Cardiac muscle cell (in vitro differentiated cells and primary cell): ENCODE measurements around the gene EFNA4. TPM values are rescaled to one million over a fixed set of nuclear protein-coding genes. Genes with fewer than 3 reads are reported as not detected.

Source experiments
- DNase-seq, 2 donors: peaks; one replicate each; pipeline versions ENCODE4 v3.0.0 to v3.0.0-alpha.2; 2010 to 2017; ENCODE audit warnings: low read depth in 1 of 2, low spot score in 1 of 2
- H3K27ac ChIP-seq: fragments of 200-600 bp; sonication (generic); 2 replicates; pipeline ENCODE4 v1.5.1; 2016
- H3K27me3 ChIP-seq: fragments of 200-600 bp; sonication (generic); 2 replicates; pipeline ENCODE4 v1.6.0; 2016; ENCODE audit warnings: control low read depth
- H3K36me3 ChIP-seq: fragments of 200-600 bp; sonication (generic); 2 replicates; pipeline ENCODE4 v1.5.1; 2016; ENCODE audit warnings: control low read depth
- H3K4me1 ChIP-seq: fragments of 200-600 bp; sonication (generic); 2 replicates; pipeline ENCODE4 v1.8.1; 2017; ENCODE audit warnings: low read depth, mild to moderate bottlenecking, mixed run types
- H3K4me3 ChIP-seq: fragments of 200-600 bp; sonication (generic); 2 replicates; pipeline ENCODE4 v1.5.1; 2016; ENCODE audit warnings: mild to moderate bottlenecking
- H3K9me3 ChIP-seq: fragments of 200-600 bp; sonication (generic); 2 replicates; pipeline ENCODE4 v1.5.1; 2017; ENCODE audit warnings: low read depth, mild to moderate bottlenecking, control low read depth
- CTCF ChIP-seq: IDR thresholded peaks from 2 replicates; pipeline ENCODE4 v1.5.1; 2012; ENCODE audit warnings: low read depth, mild to moderate bottlenecking, low read length
- polyA plus RNA-seq: library from polyadenylated mRNA; unstranded; fragments of >200 nt; fragmentation: Nextera tagmentation; extraction: Ambion mirVana; gene quantifications from 2 replicates; pipeline ENCODE4 v1.2.1, GENCODE V29; 2016
- total RNA-seq: library from RNA; depleted of rRNA; stranded (reverse); fragments of >200 nt; gene quantifications from 2 replicates; pipeline ENCODE4 v1.2.3, GENCODE V29; 2016

Gene EFNA4
- total and polyA plus RNA-seq, 2 experiments from 2014 or later, result 29.2 to 29.6 TPM

GRCh38 chr1:155029513-155030242 is 33.9 kb upstream of the EFNA4 start:
- H3K4me1 ChIP-seq, result no peaks in the 10 kb centered on the region
- no peaks in the 10 kb centered on the region for H3K27me3 ChIP-seq
- no peak for DNase-seq
- TF ChIP-seq CTCF, result no peak
- H3K9me3 ChIP-seq, result no peaks in the 10 kb centered on the region
- no peak overlapping the region for H3K4me3 ChIP-seq
- no peaks in the 10 kb centered on the region for H3K36me3 ChIP-seq
- no peak overlapping the region for H3K27ac ChIP-seq

DNA sequence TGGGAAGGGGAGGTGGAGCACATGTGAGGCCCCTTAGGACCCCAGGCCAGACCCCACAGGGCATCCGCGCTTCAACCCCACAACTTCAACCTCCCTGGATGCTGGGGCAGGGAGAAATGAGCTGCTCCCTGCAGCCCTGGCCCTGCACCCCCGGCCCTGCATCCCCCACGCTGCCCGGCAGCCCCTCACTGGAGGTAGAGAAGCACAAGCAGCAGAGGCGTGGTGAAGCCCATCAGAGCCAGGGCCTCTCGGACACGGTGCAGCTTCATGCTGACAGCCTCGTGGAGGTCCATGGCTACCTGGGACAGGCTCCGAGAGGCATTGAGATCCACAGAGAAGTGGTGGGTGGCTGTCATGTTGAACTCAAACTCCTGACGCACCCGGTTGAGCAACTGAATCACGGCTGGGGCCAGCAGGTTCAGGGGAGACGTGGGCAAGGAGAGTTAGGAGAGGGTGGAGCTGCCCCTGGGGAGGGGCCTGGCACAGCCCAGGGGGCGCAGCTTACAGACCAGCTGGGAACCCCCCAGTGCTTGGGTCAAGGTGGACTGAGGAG is 33.2 kb upstream of the EFNA4 start:
- TF ChIP-seq CTCF, result no peak
- no peaks in the 10 kb centered on the region for H3K4me1 ChIP-seq
- H3K9me3 ChIP-seq, result no peaks in the 10 kb centered on the region
- H3K36me3 ChIP-seq, result no peaks in the 10 kb centered on the region
- H3K4me3 ChIP-seq, result no peak overlapping the region
- DNase-seq, result no peak
- H3K27ac ChIP-seq, result no peak overlapping the region
- H3K27me3 ChIP-seq, result no peaks in the 10 kb centered on the region

GRCh38 chr1:155030899-155031298 is 32.6 kb upstream of the EFNA4 start:
- no peaks in the 10 kb centered on the region for H3K27me3 ChIP-seq
- H3K36me3 ChIP-seq, result no peaks in the 10 kb centered on the region
- TF ChIP-seq CTCF, result no peak
- H3K4me1 ChIP-seq, result no peaks in the 10 kb centered on the region
- no peak overlapping the region for H3K27ac ChIP-seq
- no peaks in the 10 kb centered on the region for H3K9me3 ChIP-seq
- DNase-seq, result no peak
- H3K4me3 ChIP-seq, result no peak overlapping the region

DNA sequence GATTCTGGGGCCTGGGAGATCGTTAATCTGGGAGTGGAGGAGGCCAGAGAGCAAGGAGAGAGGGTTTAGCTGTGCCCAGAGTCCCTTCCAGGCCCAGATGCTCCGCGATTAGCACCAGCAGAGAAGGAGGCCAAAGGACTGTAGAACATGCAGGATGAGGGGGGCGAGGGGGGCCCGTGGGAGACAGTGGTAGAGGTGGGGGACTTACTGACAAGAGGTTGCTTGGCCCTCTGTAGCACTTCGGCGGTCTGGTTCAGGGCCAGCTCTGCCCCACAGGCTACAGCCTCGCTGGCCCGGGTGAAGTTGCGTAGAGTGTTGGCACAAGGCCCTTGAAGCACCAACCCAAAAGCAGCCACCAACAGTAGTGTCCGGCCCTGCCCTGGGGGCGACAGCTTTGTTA is 30.7 kb upstream of the EFNA4 start:
- Histone ChIP-seq H3K9me3 (no peaks in the 10 kb centered on the region), H3K27me3 (no peaks in the 10 kb centered on the region), H3K27ac (no peak overlapping the region), H3K36me3 (no peaks in the 10 kb centered on the region), H3K4me3 (no peak overlapping the region), H3K4me1 (no peaks in the 10 kb centered on the region)
- no peak for TF ChIP-seq CTCF
- no peak for DNase-seq

DNA sequence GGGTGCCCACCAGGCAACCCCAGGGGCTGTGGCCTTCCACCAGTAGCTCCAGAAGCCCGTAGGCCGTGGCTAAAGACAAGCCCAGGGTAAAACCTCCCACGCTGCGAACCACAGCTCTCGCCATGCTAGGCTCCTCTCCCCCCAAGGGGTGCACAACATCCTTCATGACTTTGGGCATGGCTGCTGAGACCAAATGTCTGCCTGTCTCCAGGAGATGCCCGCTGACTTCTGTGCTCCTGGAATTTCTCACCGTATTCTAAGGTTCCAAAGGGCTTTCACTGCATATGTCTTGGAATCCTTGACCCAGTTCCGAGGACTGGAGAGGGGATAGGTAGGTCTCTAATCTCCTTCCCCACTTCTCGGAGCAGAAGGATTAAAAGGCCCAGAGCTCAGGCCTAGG is 30.0 kb upstream of the EFNA4 start, which contains the start of the genes DCST1 and DCST2:
TSS of gene DCST1 (plus strand) at position 301 of the 400 bp plus-strand sequence. CDS start 213 bp downstream, outside the sequence.
TSS of gene DCST2 (minus strand) at position 258 of the 400 bp plus-strand sequence. CDS start at position 178, 80 bp downstream.
- Histone ChIP-seq H3K9me3 (no peaks in the 10 kb centered on the region), H3K27ac (no peak within 1 kb of the TSS), H3K27me3 (no peaks in the 10 kb centered on the region), H3K4me3 (no peak within 1 kb of the TSS), H3K4me1 (no peaks in the 10 kb centered on the region), H3K36me3 (no peaks in the 10 kb centered on the region)
- no peak for TF ChIP-seq CTCF
- no peak for DNase-seq
